RWPE2 (cell line): Measurements from ENCODE around the gene TRIP13.

Experiments
- ATAC-seq: fragments of 200-7000 bp; cut with Tn5 transposase; 3 replicates; pipeline ENCODE4 v1.9.1; 2021; ENCODE audit warnings: low read depth
- DNase-seq: peaks from one replicate; pipeline ENCODE4 v3.0.0-alpha.2; 2020; ENCODE audit warnings: low spot score
- H3K27ac ChIP-seq: fragments of 450-650 bp; 2 replicates; pipeline ENCODE4 v1.5.1; 2017; ENCODE audit warnings: mild to moderate bottlenecking; ENCODE audit not compliant: poor library complexity, severe bottlenecking
- H3K27me3 ChIP-seq: fragments of 250-450 bp; sonication (Bioruptor Pico); 2 replicates; pipeline ENCODE4 v1.5.1; 2021; ENCODE audit warnings: mild to moderate bottlenecking, moderate library complexity; ENCODE audit not compliant: insufficient read depth, poor library complexity, severe bottlenecking
- H3K36me3 ChIP-seq: fragments of 250-450 bp; sonication (Bioruptor Pico); 2 replicates; pipeline ENCODE4 v1.5.1; 2020; ENCODE audit warnings: low read depth, mild to moderate bottlenecking, moderate library complexity
- H3K4me1 ChIP-seq: fragments of 250-450 bp; sonication (Bioruptor Pico); 2 replicates; pipeline ENCODE4 v1.5.1; 2021; ENCODE audit warnings: mild to moderate bottlenecking, moderate library complexity; ENCODE audit not compliant: insufficient read depth, poor library complexity, severe bottlenecking
- H3K4me3 ChIP-seq: fragments of 250-450 bp; sonication (Bioruptor Pico); 2 replicates; pipeline ENCODE4 v1.5.1; 2021; ENCODE audit warnings: mild to moderate bottlenecking, moderate library complexity; ENCODE audit not compliant: severe bottlenecking
- H3K9me3 ChIP-seq: fragments of 250-450 bp; sonication (Bioruptor Pico); 2 replicates; pipeline ENCODE4 v1.5.1; 2021; ENCODE audit warnings: mild to moderate bottlenecking, moderate library complexity; ENCODE audit not compliant: severe bottlenecking
- TF ChIP-seq, protein P1 (sequence below): fragments of 450-650 bp; IDR thresholded peaks from one replicate; pipeline ENCODE4 v1.5.1; 2017; ENCODE audit warnings: mild to moderate bottlenecking, moderate library complexity; ENCODE audit not compliant: poor library complexity, severe bottlenecking

The TRIP13 gene

GRCh38 chr5:921456-922435 is 29.1 kb downstream of the TRIP13 start:
- no peaks in the 10 kb centered on the region for H3K9me3 ChIP-seq
- H3K27ac ChIP-seq, result no peak overlapping the region
- ATAC-seq (no peak), DNase-seq (no peak)
- H3K27me3 ChIP-seq, result peaks cover 12% of the 10 kb centered on the region
- no peaks in the 10 kb centered on the region for H3K4me1 ChIP-seq
- TF ChIP-seq, protein P1, sequence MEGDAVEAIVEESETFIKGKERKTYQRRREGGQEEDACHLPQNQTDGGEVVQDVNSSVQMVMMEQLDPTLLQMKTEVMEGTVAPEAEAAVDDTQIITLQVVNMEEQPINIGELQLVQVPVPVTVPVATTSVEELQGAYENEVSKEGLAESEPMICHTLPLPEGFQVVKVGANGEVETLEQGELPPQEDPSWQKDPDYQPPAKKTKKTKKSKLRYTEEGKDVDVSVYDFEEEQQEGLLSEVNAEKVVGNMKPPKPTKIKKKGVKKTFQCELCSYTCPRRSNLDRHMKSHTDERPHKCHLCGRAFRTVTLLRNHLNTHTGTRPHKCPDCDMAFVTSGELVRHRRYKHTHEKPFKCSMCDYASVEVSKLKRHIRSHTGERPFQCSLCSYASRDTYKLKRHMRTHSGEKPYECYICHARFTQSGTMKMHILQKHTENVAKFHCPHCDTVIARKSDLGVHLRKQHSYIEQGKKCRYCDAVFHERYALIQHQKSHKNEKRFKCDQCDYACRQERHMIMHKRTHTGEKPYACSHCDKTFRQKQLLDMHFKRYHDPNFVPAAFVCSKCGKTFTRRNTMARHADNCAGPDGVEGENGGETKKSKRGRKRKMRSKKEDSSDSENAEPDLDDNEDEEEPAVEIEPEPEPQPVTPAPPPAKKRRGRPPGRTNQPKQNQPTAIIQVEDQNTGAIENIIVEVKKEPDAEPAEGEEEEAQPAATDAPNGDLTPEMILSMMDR, result no peak
- no peak overlapping the region for H3K4me3 ChIP-seq
- peaks cover 24% of the 10 kb centered on the region for H3K36me3 ChIP-seq

- Histone ChIP-seq H3K27me3 (peaks cover 16% of the 10 kb centered on the region), H3K27ac (no peak overlapping the region), H3K4me1 (no peaks in the 10 kb centered on the region), H3K9me3 (no peaks in the 10 kb centered on the region), H3K36me3 (peaks cover 15% of the 10 kb centered on the region), H3K4me3 (no peak overlapping the region)
- ATAC-seq, result no peak
- TF ChIP-seq, protein P1, result no peak
- DNase-seq, result no peak
Observed at GRCh38 chr5:922436-923280, 30.0 kb downstream of the TRIP13 start.

DNA sequence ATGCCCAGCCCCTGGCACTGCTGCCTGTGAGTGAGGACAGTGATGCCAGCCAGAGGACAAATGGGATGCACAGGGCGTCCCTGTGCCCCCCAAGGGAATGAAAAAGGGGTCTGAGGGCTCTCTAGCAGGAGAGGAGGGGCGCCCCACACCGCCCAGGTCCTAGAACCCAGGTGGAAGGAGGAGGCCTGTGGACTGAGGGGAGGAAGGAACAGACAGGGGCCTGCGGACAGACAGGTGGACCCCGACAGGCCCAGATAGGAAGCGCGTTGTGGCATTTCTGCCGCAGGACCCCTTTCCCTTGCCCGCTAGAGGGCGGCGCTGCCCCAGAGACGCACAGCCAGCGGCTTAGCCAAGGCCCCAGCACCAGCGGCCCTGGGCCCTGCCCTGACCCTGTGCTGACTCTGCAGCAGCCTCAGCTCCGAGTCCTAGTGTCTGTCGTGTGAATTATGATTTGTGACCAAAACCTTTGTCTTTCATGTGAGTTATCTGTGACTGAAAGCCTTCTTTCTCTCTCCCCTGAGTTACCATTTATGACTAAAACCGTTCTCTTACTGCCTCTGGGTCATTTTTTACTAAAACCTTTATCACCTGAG is 30.7 kb downstream of the TRIP13 start:
- Histone ChIP-seq H3K36me3 (peaks cover 8% of the 10 kb centered on the region), H3K9me3 (no peaks in the 10 kb centered on the region), H3K4me1 (no peaks in the 10 kb centered on the region), H3K4me3 (no peak overlapping the region), H3K27ac (no peak overlapping the region), H3K27me3 (peaks cover 16% of the 10 kb centered on the region)
- ATAC-seq, result peak; percentile 89
- TF ChIP-seq, protein P1, result peak; percentile 98
- no peak for DNase-seq

DNA sequence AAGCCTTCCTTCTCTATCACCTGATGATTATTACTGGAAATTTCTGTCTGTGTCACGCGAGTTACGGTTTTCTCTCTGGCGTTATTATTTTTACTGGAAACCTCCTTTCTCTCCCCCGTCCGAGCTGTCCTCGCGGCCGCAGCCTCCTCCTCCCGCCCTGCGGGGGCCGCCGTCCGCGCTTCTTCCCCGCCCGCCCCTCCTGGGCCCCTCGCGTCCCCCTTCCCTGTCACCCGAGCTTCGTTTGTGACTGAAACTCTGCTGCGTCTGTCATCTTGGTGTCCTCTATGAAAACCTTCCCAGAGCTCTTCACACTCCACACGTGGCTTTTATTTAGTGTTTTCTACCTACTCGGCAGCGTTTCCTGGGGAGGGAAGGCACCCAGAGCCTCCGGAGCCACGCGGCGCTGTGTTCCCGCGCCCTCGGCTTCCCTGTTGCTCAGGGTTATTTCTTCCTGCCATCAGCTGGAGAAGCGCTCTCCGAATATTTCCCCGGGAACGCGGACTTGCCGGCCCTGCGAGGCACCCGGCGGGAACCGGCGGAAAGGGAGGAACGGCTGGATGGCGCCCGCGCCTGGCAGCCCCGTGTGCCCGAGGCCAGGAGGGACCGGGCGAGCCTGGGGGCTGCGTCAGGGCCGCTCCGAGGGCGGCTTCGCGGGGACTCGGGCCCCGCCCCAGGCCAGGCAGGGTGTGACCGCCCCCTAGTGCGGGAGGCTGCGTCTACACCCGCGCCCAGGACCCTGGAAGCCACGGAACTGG is 33.9 kb downstream of the TRIP13 start:
- Histone ChIP-seq H3K9me3 (no peaks in the 10 kb centered on the region), H3K4me3 (no peak overlapping the region), H3K4me1 (no peaks in the 10 kb centered on the region), H3K27me3 (peaks cover 20% of the 10 kb centered on the region), H3K27ac (no peak overlapping the region), H3K36me3 (no peaks in the 10 kb centered on the region)
- TF ChIP-seq, protein P1, result peak; percentile 38
- DNase-seq (no peak), ATAC-seq (peak; percentile 37)
